Lung (tissue), 12 donors: ENCODE results near the gene MYO5A. TPM values are rescaled to one million over a fixed set of nuclear protein-coding genes. Genes with fewer than 3 reads are reported as not detected.

Source experiments
- ATAC-seq: fragments of 200-7000 bp; cut with Tn5 transposase; one replicate; pipeline ENCODE4 v1.9.1; 2020; ENCODE audit warnings: moderate number of reproducible peaks; ENCODE audit not compliant: insufficient read depth, low FRiP score
- DNase-seq, 3 donors: peaks; one replicate each; pipeline ENCODE4 v3.0.0-alpha.2; 2013 to 2017
- H3K27ac ChIP-seq, 2 donors: one replicate each; pipeline ENCODE4 v1.5.1; 2013; ENCODE audit warnings: mild to moderate bottlenecking in 2 of 2, moderate library complexity in 2 of 2, control low read depth in 1 of 2, inconsistent platforms in 1 of 2, low read depth in 1 of 2, low read length in 1 of 2
- H3K27me3 ChIP-seq, 3 donors: one replicate each; pipeline ENCODE4 v1.5.1; 2013; ENCODE audit warnings: low read length in 2 of 3; ENCODE audit not compliant: control insufficient read depth in 3 of 3, insufficient read depth in 3 of 3
- H3K36me3 ChIP-seq, 4 donors: one replicate each; pipeline ENCODE4 v1.5.1; 2013; ENCODE audit warnings: low read length in 4 of 4, mild to moderate bottlenecking in 1 of 4, moderate library complexity in 1 of 4; ENCODE audit not compliant: control insufficient read depth in 4 of 4, insufficient read depth in 4 of 4
- H3K4me1 ChIP-seq, 5 donors: one replicate each; pipeline ENCODE4 v1.5.1; 2013; ENCODE audit warnings: low read length in 5 of 5, mild to moderate bottlenecking in 2 of 5, moderate library complexity in 1 of 5; ENCODE audit not compliant: control insufficient read depth in 5 of 5, insufficient read depth in 5 of 5
- H3K4me3 ChIP-seq: one replicate; pipeline ENCODE4 v1.5.1; 2013; ENCODE audit warnings: mild to moderate bottlenecking, control low read depth, moderate library complexity
- H3K9ac ChIP-seq, 2 donors: one replicate each; pipeline ENCODE4 v1.5.1; 2013; ENCODE audit warnings: low read length in 2 of 2, control low read depth in 1 of 2; ENCODE audit not compliant: insufficient read depth in 1 of 2
- H3K9me3 ChIP-seq, 4 donors: one replicate each; pipeline ENCODE4 v1.5.1; 2013; ENCODE audit warnings: low read length in 3 of 4, mild to moderate bottlenecking in 1 of 4, moderate library complexity in 1 of 4; ENCODE audit not compliant: control insufficient read depth in 4 of 4, insufficient read depth in 3 of 4
- CTCF ChIP-seq: IDR thresholded peaks from 2 replicates; pipeline ENCODE4 v1.5.1; 2012; ENCODE audit warnings: mild to moderate bottlenecking; ENCODE audit errors: control extremely low read depth, extremely low read depth
- WGBS, 2 donors: extraction: QIAGEN DNeasy Blood & Tissue Kit; methylation state at CpG; one replicate each; pipeline ENCODE4 v1.1.7; 2013; 5-methylcytosine and 5-hydroxymethylcytosine counted together
- polyA plus RNA-seq, 2 donors: library from polyadenylated mRNA; stranded (reverse); fragments of 200-250 nt; gene quantifications; one replicate each; pipeline ENCODE4 v1.2.1, GENCODE V29; 2013
- total RNA-seq, 2 donors: library from RNA; depleted of rRNA in 1 of 2; stranded (reverse); fragments of >200 nt in 1 of 2; gene quantifications; one replicate each; pipeline ENCODE4 v1.2.1, GENCODE V29; 2014 to 2021
- donor health status: control.
- donor health status: control.
- donor health status: Bipolar disorder and iron deficiency.
- donor health status: healthy.
- donor health status: DM: yes; HTN: yes; CAD: no.

Gene MYO5A
- total and polyA plus RNA-seq, 4 donors: 4.5 to 30.5 (median 13.3) TPM

DNA sequence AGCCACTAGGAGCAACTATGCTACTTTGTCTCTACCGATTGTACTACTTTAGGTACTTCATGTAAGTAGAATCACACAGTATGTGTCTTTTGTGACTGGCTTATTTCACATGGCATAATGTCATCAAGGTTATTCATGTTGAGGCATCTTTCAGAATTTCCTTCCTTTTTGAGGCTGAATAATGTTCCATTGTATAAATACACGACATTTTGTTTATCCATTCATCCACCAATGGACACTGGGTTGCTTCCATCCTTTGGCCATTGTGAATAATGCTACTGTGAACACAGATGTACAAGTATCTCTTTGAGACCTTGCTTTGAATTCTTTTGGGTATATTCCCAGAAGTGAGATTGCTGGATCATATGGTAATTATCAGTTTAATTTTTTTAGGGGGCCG, 29.2 kb downstream of the MYO5A start:
- DNase-seq (no peak), ATAC-seq (no peak)
- TF ChIP-seq CTCF: no peak
- Histone ChIP-seq H3K9me3 (no peaks in the 10 kb centered on the region), H3K27me3 (no peaks in the 10 kb centered on the region), H3K36me3 (no peaks in the 10 kb centered on the region), H3K4me1 (peaks cover 0 to 5% (median 0%) of the 10 kb centered on the region in 5 donors), H3K4me3 (no peak overlapping the region), H3K27ac (no peak overlapping the region), H3K9ac (no peak overlapping the region)
- WGBS, 2 donors: 80 to 87% methylated on average over 3 of the region's 3 CpGs

DNA sequence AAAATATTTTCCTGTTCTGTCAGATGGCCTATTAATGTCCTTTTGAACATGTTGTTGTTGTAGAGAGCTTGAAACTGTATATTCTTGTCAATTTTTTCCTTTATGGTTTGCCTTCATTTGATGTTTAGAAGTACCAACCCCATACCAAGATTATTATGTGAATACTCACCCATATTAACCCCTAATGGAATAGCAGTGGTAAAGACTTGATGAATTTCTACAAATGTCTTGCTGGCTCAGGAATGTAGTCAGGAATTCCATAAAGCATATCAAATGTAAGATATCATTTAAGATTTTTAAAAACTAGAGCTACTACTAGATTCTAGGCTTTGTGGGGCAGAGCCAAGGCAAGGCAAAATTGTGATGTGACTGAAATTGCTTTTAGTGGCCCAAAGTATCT, 30.0 kb downstream of the MYO5A start:
- no peaks in the 10 kb centered on the region for H3K9me3 ChIP-seq

GRCh38 chr15:52496776-52497470, 31.8 kb downstream of the MYO5A start:
- no peak for TF ChIP-seq CTCF
- H3K9me3 ChIP-seq: no peaks in the 10 kb centered on the region
- H3K9ac ChIP-seq: no peak overlapping the region
- peaks cover 0 to 5% (median 0%) of the 10 kb centered on the region in 5 donors for H3K4me1 ChIP-seq
- no peak overlapping the region for H3K4me3 ChIP-seq
- H3K27me3 ChIP-seq: no peaks in the 10 kb centered on the region
- WGBS, 2 donors: 72 to 79% methylated on average over 6 of the region's 6 CpGs
- H3K27ac ChIP-seq: no peak overlapping the region
- H3K36me3 ChIP-seq: no peaks in the 10 kb centered on the region
- DNase-seq (no peak), ATAC-seq (no peak)

More for the DNA sequence above, 30.0 kb downstream of the MYO5A start:
- Histone ChIP-seq H3K4me1 (peaks cover 0 to 5% (median 0%) of the 10 kb centered on the region in 5 donors), H3K9ac (no peak overlapping the region), H3K4me3 (no peak overlapping the region), H3K27me3 (no peaks in the 10 kb centered on the region), H3K27ac (no peak overlapping the region), H3K36me3 (no peaks in the 10 kb centered on the region)
- no peak for TF ChIP-seq CTCF
- ATAC-seq: no peak
- no peak for DNase-seq

GRCh38 chr15:52496175-52496574, 32.5 kb downstream of the MYO5A start:
- Histone ChIP-seq H3K27me3 (no peaks in the 10 kb centered on the region), H3K4me1 (peaks cover 0 to 5% (median 0%) of the 10 kb centered on the region in 5 donors), H3K9me3 (no peaks in the 10 kb centered on the region), H3K36me3 (no peaks in the 10 kb centered on the region), H3K4me3 (no peak overlapping the region), H3K27ac (no peak overlapping the region), H3K9ac (no peak overlapping the region)
- 38 to 55% methylated on average over 4 of the region's 4 CpGs for WGBS, 2 donors
- no peak for ATAC-seq
- no peak for TF ChIP-seq CTCF
- no peak for DNase-seq
